ENCODE data around the gene GRM8.

The GRM8 gene

DNA sequence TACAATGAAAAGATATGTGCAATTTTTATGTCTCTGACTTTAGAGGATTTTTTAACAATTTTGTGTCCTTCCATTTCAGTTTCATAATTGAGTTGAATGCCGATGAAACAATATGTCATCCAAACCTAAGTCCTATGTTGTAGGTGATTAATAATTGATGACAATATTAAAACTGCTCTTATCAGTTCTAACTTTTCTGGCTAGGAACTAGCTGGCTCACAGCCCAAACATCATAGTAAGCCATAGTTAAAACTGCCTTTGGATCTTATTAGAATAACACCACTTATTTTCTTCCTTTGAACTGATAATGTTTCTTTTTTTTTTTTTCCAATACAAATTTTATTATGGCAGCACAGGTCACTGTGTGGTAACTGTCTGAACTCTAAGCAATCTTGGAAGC is 230.9 kb downstream of the GRM8 start:
- Histone ChIP-seq H3F3A (ENCODE audit: insufficient read depth, low read length) (no peaks in the 10 kb centered on the region), H3K4me1 (ENCODE audit: low read length) (no peaks in the 10 kb centered on the region), H4K20me1 (ENCODE audit: insufficient read depth, low read length) (no peaks in the 10 kb centered on the region), H3K27me3 (replicated peaks; ENCODE audit: insufficient read depth, low read length) (no peaks in the 10 kb centered on the region), H3K79me2 (ENCODE audit: low read length) (no peaks in the 10 kb centered on the region), H3K27ac (ENCODE audit: low read length) (no peak overlapping the region), H3K9me2 (replicated peaks; ENCODE audit: insufficient read depth, low read length) (no peaks in the 10 kb centered on the region), H3K9ac (ENCODE audit: low read length) (no peak overlapping the region), H3K9me3 (replicated peaks; ENCODE audit: insufficient read depth, low read length) (no peaks in the 10 kb centered on the region), H3K36me3 (replicated peaks; ENCODE audit: insufficient read depth, low read length) (no peaks in the 10 kb centered on the region), H3K4me3 (ENCODE audit: low read length) (no peak overlapping the region), H3K4me2 (ENCODE audit: low read depth, low read length) (no peak overlapping the region), H2AFZ (ENCODE audit: low read length) (no peak overlapping the region)
- no peak for TF ChIP-seq EZH2 (optimal IDR thresholded peaks at IDR 0.05; ENCODE audit: low read depth, low read length)
- TF ChIP-seq, protein P1, sequence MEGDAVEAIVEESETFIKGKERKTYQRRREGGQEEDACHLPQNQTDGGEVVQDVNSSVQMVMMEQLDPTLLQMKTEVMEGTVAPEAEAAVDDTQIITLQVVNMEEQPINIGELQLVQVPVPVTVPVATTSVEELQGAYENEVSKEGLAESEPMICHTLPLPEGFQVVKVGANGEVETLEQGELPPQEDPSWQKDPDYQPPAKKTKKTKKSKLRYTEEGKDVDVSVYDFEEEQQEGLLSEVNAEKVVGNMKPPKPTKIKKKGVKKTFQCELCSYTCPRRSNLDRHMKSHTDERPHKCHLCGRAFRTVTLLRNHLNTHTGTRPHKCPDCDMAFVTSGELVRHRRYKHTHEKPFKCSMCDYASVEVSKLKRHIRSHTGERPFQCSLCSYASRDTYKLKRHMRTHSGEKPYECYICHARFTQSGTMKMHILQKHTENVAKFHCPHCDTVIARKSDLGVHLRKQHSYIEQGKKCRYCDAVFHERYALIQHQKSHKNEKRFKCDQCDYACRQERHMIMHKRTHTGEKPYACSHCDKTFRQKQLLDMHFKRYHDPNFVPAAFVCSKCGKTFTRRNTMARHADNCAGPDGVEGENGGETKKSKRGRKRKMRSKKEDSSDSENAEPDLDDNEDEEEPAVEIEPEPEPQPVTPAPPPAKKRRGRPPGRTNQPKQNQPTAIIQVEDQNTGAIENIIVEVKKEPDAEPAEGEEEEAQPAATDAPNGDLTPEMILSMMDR (IDR thresholded peaks at IDR 0.05; ENCODE audit: low read length), result no peak
- TF ChIP-seq EZH2phosphoT487 (IDR thresholded peaks at IDR 0.05; ENCODE audit: low read length), result no peak
- DNase-seq, result no peak

DNA sequence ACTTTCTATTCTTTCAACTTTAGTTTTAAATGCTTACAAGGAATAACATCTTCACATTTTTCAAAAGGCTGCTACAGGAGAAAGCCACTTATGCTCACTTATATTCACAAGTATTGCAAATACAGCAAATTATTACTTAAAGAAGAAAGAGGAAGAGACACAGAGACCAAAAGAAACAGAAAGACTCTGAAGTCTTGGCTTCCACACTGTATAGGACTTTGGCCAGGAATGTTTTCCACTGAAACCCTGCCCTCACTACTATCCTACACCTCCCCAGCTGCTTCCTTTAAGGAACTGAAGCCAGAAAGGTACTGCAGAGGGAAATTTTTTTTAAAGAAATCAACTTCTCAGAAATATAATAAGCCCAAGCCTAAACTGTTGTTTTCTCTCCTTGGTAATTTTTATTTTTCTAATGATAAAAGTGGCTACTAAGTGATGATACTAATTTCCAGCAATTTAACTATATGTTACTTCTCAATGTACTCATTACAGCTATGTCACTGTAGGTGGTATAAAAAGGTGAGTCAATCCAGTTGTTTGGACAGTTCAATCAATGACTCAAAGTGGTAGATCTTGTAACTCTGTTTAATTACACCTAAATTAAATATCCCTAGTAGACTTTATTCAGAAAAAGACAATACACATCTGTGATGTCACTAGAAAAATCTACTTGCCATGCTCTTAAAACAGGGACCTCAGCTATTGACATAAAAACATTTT is 231.6 kb downstream of the GRM8 start:
- Histone ChIP-seq H3K9me3 (replicated peaks; ENCODE audit: insufficient read depth, low read length) (no peaks in the 10 kb centered on the region), H3K4me2 (ENCODE audit: low read depth, low read length) (no peak overlapping the region), H3F3A (ENCODE audit: insufficient read depth, low read length) (no peaks in the 10 kb centered on the region), H3K9me2 (replicated peaks; ENCODE audit: insufficient read depth, low read length) (no peaks in the 10 kb centered on the region), H2AFZ (ENCODE audit: low read length) (no peak overlapping the region), H3K27me3 (replicated peaks; ENCODE audit: insufficient read depth, low read length) (no peaks in the 10 kb centered on the region), H3K4me3 (ENCODE audit: low read length) (no peak overlapping the region), H3K36me3 (replicated peaks; ENCODE audit: insufficient read depth, low read length) (no peaks in the 10 kb centered on the region), H3K79me2 (ENCODE audit: low read length) (no peaks in the 10 kb centered on the region), H3K4me1 (ENCODE audit: low read length) (no peaks in the 10 kb centered on the region), H3K27ac (ENCODE audit: low read length) (no peak overlapping the region), H4K20me1 (ENCODE audit: insufficient read depth, low read length) (no peaks in the 10 kb centered on the region), H3K9ac (ENCODE audit: low read length) (no peak overlapping the region)
- TF ChIP-seq EZH2 (optimal IDR thresholded peaks at IDR 0.05; ENCODE audit: low read depth, low read length) (no peak), EZH2phosphoT487 (IDR thresholded peaks at IDR 0.05; ENCODE audit: low read length) (no peak)
- TF ChIP-seq, protein P1 (IDR thresholded peaks at IDR 0.05; ENCODE audit: low read length), result no peak
- DNase-seq, result no peak

DNA sequence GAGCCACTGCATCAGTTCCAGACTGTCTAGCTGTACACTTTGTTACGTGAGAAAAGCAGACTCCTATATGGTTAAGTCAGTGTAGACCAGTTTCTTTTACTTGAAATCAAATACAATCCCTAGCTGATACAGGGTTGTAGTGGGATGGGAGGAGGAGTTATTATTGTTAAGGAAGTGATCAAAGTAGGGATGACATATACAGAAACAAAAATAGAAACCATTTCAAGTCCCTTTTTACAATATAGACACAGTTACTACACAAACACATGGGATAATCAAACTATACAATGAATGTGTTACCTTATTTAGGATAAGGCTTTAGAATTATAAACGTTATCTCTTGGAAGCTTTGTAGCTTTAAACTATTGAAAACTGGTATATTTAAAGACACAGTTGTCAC is 233.9 kb downstream of the GRM8 start:
- H3K36me3 ChIP-seq (replicated peaks; ENCODE audit: insufficient read depth, low read length), result no peaks in the 10 kb centered on the region
- no peak overlapping the region for H3K4me2 ChIP-seq (ENCODE audit: low read depth, low read length)
- H3K9ac ChIP-seq (ENCODE audit: low read length), result no peak overlapping the region
- no peak overlapping the region for H2AFZ ChIP-seq (ENCODE audit: low read length)
- no peaks in the 10 kb centered on the region for H3K79me2 ChIP-seq (ENCODE audit: low read length)
- TF ChIP-seq, protein P1 (IDR thresholded peaks at IDR 0.05; ENCODE audit: low read length), result no peak
- no peak for TF ChIP-seq EZH2phosphoT487 (IDR thresholded peaks at IDR 0.05; ENCODE audit: low read length)
- TF ChIP-seq EZH2 (optimal IDR thresholded peaks at IDR 0.05; ENCODE audit: low read depth, low read length), result no peak
- no peak overlapping the region for H3K4me3 ChIP-seq (ENCODE audit: low read length)
- no peaks in the 10 kb centered on the region for H3K4me1 ChIP-seq (ENCODE audit: low read length)
- H3K9me2 ChIP-seq (replicated peaks; ENCODE audit: insufficient read depth, low read length), result no peaks in the 10 kb centered on the region
- H3K9me3 ChIP-seq (replicated peaks; ENCODE audit: insufficient read depth, low read length), result no peaks in the 10 kb centered on the region
- no peak for DNase-seq
- H3F3A ChIP-seq (ENCODE audit: insufficient read depth, low read length), result no peaks in the 10 kb centered on the region
- H3K27ac ChIP-seq (ENCODE audit: low read length), result no peak overlapping the region
- no peaks in the 10 kb centered on the region for H4K20me1 ChIP-seq (ENCODE audit: insufficient read depth, low read length)
- H3K27me3 ChIP-seq (replicated peaks; ENCODE audit: insufficient read depth, low read length), result no peaks in the 10 kb centered on the region
